SK-N-SH (cell line): ENCODE data around the gene IMPG2. TPM values are rescaled to one million over a fixed set of nuclear protein-coding genes. Genes with fewer than 3 reads are reported as not detected.

Experiments used
- CTCF ChIA-PET: fragments of 300-600, 350-600 bp; formaldehyde crosslinking; extraction: SDS; loops from one replicate; lab custom pipeline; 2021; lab: Yijun Ruan, JAX
- POLR2A ChIA-PET: fragments of 350-600 bp; sonication (Branson Sonifier 250); formaldehyde crosslinking; extraction: SDS; loops from one replicate; lab custom pipeline; 2020; ENCODE audit warnings: antibody characterized with exemption, inconsistent platforms; lab: Yijun Ruan, JAX
- DNase-seq: peaks from one replicate; pipeline ENCODE4 v3.0.0; 2012
- H2AFZ ChIP-seq: fragments of 200-600 bp; sonication (generic); 2 replicates; pipeline ENCODE4 v1.8.1; 2016; ENCODE audit warnings: antibody characterized with exemption, mild to moderate bottlenecking, low read depth
- H3F3A ChIP-seq: fragments of 200-600 bp; sonication (generic); replicated peaks from 2 replicates; pipeline ENCODE3; 2016; ENCODE audit warnings: antibody characterized with exemption, mild to moderate bottlenecking; ENCODE audit not compliant: insufficient read depth
- H3K27ac ChIP-seq, 2 experiments: fragments of 200-500 bp in 1 of 2; fragments of 200-600 bp in 1 of 2; sonication (Bioruptor generic) in 1 of 2; sonication (generic), shearing (Covaris generic) in 1 of 2; 2 replicates each; pipeline versions ENCODE4 v1.5.1 to v1.6.1; 2014 to 2016; ENCODE audit warnings: low read depth in 2 of 2, inconsistent platforms in 1 of 2, low read length in 1 of 2, mild to moderate bottlenecking in 1 of 2, mixed read lengths in 1 of 2
- H3K27me3 ChIP-seq: fragments of 200-600 bp; sonication (generic), shearing (Covaris generic); 2 replicates; pipeline ENCODE4 v1.6.1; 2016; ENCODE audit warnings: mixed run types; ENCODE audit not compliant: insufficient read depth
- H3K36me3 ChIP-seq, 2 experiments: fragments of 200-500 bp in 1 of 2; fragments of 200-600 bp in 1 of 2; sonication (Bioruptor generic) in 1 of 2; sonication (generic) in 1 of 2; replicated peaks in 1 of 2; 2 replicates each; pipeline versions ENCODE3 to v1.5.1; 2014 to 2016; ENCODE audit warnings: low read length in 1 of 2, mild to moderate bottlenecking in 1 of 2; ENCODE audit not compliant: insufficient read depth in 2 of 2, control insufficient read depth in 1 of 2
- H3K4me1 ChIP-seq, 2 experiments: fragments of 200-500 bp in 1 of 2; fragments of 200-600 bp in 1 of 2; sonication (Bioruptor generic) in 1 of 2; sonication (generic), shearing (Covaris generic) in 1 of 2; 2 replicates each; pipeline versions ENCODE4 v1.5.1 to v1.6.1; 2014 to 2016; ENCODE audit warnings: low read depth in 1 of 2, low read length in 1 of 2, mixed run types in 1 of 2; ENCODE audit not compliant: insufficient read depth in 2 of 2, control insufficient read depth in 1 of 2
- H3K4me2 ChIP-seq: fragments of 200-600 bp; sonication (generic), shearing (Covaris generic); 2 replicates; pipeline ENCODE4 v1.6.1; 2017; ENCODE audit warnings: mixed run types
- H3K4me3 ChIP-seq, 2 experiments: fragments of 200-500 bp in 1 of 2; fragments of 200-600 bp in 1 of 2; sonication (Bioruptor generic) in 1 of 2; sonication (generic), shearing (Covaris generic) in 1 of 2; 2 replicates each; pipeline versions ENCODE4 v1.5.1 to v1.8.1; 2014 to 2016; ENCODE audit warnings: low read depth in 2 of 2, inconsistent platforms in 1 of 2, low read length in 1 of 2, mild to moderate bottlenecking in 1 of 2, mixed read lengths in 1 of 2, moderate library complexity in 1 of 2
- H3K79me2 ChIP-seq: fragments of 200-600 bp; sonication (generic); 2 replicates; pipeline ENCODE4 v1.8.1; 2017; ENCODE audit warnings: mild to moderate bottlenecking; ENCODE audit not compliant: insufficient read depth
- H3K9ac ChIP-seq: fragments of 200-600 bp; sonication (generic); 2 replicates; pipeline ENCODE4 v1.6.1; 2017; ENCODE audit warnings: mixed run types
- H3K9me2 ChIP-seq: fragments of 200-600 bp; sonication (generic); 2 replicates; pipeline ENCODE4 v1.6.1; 2017; ENCODE audit warnings: mixed run types
- H3K9me3 ChIP-seq: fragments of 200-600 bp; sonication (generic); 2 replicates; pipeline ENCODE4 v1.6.1; 2017; ENCODE audit warnings: mixed run types, mild to moderate bottlenecking, moderate library complexity
- H4K20me1 ChIP-seq: fragments of 200-600 bp; sonication (generic); 2 replicates; pipeline ENCODE4 v1.6.1; 2017; ENCODE audit warnings: mild to moderate bottlenecking, mixed run types; ENCODE audit not compliant: insufficient read depth
- EZH2phosphoT487 ChIP-seq: fragments of 200-600 bp; sonication (generic); IDR thresholded peaks from 2 replicates; pipeline ENCODE4 v1.6.1; 2017; ENCODE audit warnings: low read depth, mixed run types, mild to moderate bottlenecking, antibody characterized with exemption, moderate library complexity, borderline replicate concordance
- FOSL2 ChIP-seq: IDR thresholded peaks from 2 replicates; pipeline ENCODE4 v1.4.0; 2012; ENCODE audit warnings: low read depth, mild to moderate bottlenecking, moderate library complexity, borderline replicate concordance
- FOXJ3 ChIP-seq: sonication (generic); formaldehyde crosslinking; IDR thresholded peaks from 2 replicates; pipeline ENCODE4 v1.5.1; 2020; ENCODE audit warnings: mild to moderate bottlenecking, missing genetic modification reagents
- MEF2A ChIP-seq: IDR thresholded peaks from 2 replicates; pipeline ENCODE4 v1.4.0; 2012; ENCODE audit warnings: low read depth, borderline replicate concordance
- MXI1 ChIP-seq: IDR thresholded peaks from 2 replicates; pipeline ENCODE4 v1.6.1; 2012; ENCODE audit warnings: mild to moderate bottlenecking, low read depth, low read length, improper control_type of control experiment
- NFIC ChIP-seq: IDR thresholded peaks from 2 replicates; pipeline ENCODE4 v1.4.0; 2012; ENCODE audit warnings: borderline replicate concordance
- POLR2AphosphoS5 ChIP-seq: IDR thresholded peaks from 2 replicates; pipeline ENCODE4 v1.6.1; 2012; ENCODE audit warnings: low read depth, low read length
- RCOR1 ChIP-seq: fragments of 150-350 bp; IDR thresholded peaks from 2 replicates; pipeline ENCODE4 v1.6.1; 2017; ENCODE audit warnings: antibody characterized with exemption, low read length
- RFX5 ChIP-seq: IDR thresholded peaks from 2 replicates; pipeline ENCODE4 v1.6.1; 2012; ENCODE audit warnings: mild to moderate bottlenecking, improper control_type of control experiment, low read length
- RXRA ChIP-seq: IDR thresholded peaks from 2 replicates; pipeline ENCODE4 v1.4.0; 2012; ENCODE audit warnings: low read depth, mild to moderate bottlenecking, borderline replicate concordance
- SIN3A ChIP-seq: IDR thresholded peaks from 2 replicates; pipeline ENCODE4 v1.6.1; 2012; ENCODE audit warnings: low read depth, mild to moderate bottlenecking, low read length, moderate library complexity, borderline replicate concordance
- SMC3 ChIP-seq: IDR thresholded peaks from 2 replicates; pipeline ENCODE4 v1.6.1; 2012; ENCODE audit warnings: low read depth, low read length, improper control_type of control experiment
- TAF1 ChIP-seq: IDR thresholded peaks from 2 replicates; pipeline ENCODE4 v1.6.1; 2012; ENCODE audit warnings: low read depth, mild to moderate bottlenecking, low read length, moderate library complexity, borderline replicate concordance
- YY1 ChIP-seq: IDR thresholded peaks from 2 replicates; pipeline ENCODE4 v1.4.0; 2012; ENCODE audit warnings: low read depth, mild to moderate bottlenecking
- ZBTB33 ChIP-seq: IDR thresholded peaks from 2 replicates; pipeline ENCODE4 v1.4.0; 2012; ENCODE audit warnings: low read depth, borderline replicate concordance
- WGBS: methylation state at CpG from one replicate; pipeline ENCODE4 v1.1.6; 2017; ENCODE audit warnings: low lambda C conversion rate; 5-methylcytosine and 5-hydroxymethylcytosine counted together
- polyA plus RNA-seq, 3 experiments: library from polyadenylated mRNA; depleted of rRNA; stranded (reverse); fragments of >200 nt; gene quantifications; 2 replicates each; pipeline ENCODE4 v1.2.3, GENCODE V29; 2012
- TF ChIP-seq, protein P1 (sequence below): fragments of 150-350 bp; IDR thresholded peaks from 2 replicates; pipeline ENCODE4 v1.6.1; 2017; ENCODE audit warnings: antibody characterized with exemption, low read length, low read depth, borderline replicate concordance
- TF ChIP-seq, protein P2 (sequence below): IDR thresholded peaks from 2 replicates; pipeline ENCODE4 v1.6.1; 2012; ENCODE audit warnings: mild to moderate bottlenecking, low read depth, low read length, moderate library complexity
- TF ChIP-seq, protein P3 (sequence below): fragments of 200-600 bp; sonication (generic); IDR thresholded peaks from 2 replicates; pipeline ENCODE4 v1.6.1; 2017; ENCODE audit warnings: antibody characterized with exemption, mild to moderate bottlenecking, moderate library complexity

Gene IMPG2
- polyA plus RNA-seq, 1 of the 3 experiments (the other 2 are of a cell fraction) = 0.03 TPM

DNA sequence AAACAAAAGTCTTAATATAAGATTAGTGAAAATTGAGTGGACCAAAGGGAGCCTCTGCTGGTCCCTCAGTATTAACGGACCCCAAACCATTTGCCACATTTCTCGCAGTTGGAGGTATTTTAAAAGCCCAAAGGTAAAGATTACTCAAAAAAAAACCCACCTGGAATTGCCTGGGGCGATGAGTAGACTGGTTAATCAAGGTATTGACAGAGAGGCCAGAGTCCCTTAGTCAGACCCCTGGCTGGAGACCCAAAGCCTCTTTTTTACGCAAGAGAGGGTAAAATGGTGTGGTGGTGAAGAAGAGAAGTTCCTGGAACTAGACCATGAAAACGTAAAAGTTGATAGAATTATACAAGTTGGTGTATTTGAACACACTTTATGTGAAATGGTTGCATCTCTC lies 137.2 kb downstream of the IMPG2 start:
- H3K9ac ChIP-seq = no peak overlapping the region
- H3K9me2 ChIP-seq = no peaks in the 10 kb centered on the region
- TF ChIP-seq RFX5 (no peak), TAF1 (no peak), MXI1 (no peak), RCOR1 (no peak), NFIC (no peak), RXRA (no peak), MEF2A (no peak), FOSL2 (no peak), POLR2AphosphoS5 (no peak), YY1 (no peak), SMC3 (no peak), EZH2phosphoT487 (no peak), SIN3A (no peak), ZBTB33 (no peak), FOXJ3 (CRISPR knock-in tag) (no peak)
- TF ChIP-seq, protein P1, sequence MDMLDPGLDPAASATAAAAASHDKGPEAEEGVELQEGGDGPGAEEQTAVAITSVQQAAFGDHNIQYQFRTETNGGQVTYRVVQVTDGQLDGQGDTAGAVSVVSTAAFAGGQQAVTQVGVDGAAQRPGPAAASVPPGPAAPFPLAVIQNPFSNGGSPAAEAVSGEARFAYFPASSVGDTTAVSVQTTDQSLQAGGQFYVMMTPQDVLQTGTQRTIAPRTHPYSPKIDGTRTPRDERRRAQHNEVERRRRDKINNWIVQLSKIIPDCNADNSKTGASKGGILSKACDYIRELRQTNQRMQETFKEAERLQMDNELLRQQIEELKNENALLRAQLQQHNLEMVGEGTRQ = no peak
- TF ChIP-seq, protein P2, sequence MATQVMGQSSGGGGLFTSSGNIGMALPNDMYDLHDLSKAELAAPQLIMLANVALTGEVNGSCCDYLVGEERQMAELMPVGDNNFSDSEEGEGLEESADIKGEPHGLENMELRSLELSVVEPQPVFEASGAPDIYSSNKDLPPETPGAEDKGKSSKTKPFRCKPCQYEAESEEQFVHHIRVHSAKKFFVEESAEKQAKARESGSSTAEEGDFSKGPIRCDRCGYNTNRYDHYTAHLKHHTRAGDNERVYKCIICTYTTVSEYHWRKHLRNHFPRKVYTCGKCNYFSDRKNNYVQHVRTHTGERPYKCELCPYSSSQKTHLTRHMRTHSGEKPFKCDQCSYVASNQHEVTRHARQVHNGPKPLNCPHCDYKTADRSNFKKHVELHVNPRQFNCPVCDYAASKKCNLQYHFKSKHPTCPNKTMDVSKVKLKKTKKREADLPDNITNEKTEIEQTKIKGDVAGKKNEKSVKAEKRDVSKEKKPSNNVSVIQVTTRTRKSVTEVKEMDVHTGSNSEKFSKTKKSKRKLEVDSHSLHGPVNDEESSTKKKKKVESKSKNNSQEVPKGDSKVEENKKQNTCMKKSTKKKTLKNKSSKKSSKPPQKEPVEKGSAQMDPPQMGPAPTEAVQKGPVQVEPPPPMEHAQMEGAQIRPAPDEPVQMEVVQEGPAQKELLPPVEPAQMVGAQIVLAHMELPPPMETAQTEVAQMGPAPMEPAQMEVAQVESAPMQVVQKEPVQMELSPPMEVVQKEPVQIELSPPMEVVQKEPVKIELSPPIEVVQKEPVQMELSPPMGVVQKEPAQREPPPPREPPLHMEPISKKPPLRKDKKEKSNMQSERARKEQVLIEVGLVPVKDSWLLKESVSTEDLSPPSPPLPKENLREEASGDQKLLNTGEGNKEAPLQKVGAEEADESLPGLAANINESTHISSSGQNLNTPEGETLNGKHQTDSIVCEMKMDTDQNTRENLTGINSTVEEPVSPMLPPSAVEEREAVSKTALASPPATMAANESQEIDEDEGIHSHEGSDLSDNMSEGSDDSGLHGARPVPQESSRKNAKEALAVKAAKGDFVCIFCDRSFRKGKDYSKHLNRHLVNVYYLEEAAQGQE = no peak
- TF ChIP-seq, protein P3, sequence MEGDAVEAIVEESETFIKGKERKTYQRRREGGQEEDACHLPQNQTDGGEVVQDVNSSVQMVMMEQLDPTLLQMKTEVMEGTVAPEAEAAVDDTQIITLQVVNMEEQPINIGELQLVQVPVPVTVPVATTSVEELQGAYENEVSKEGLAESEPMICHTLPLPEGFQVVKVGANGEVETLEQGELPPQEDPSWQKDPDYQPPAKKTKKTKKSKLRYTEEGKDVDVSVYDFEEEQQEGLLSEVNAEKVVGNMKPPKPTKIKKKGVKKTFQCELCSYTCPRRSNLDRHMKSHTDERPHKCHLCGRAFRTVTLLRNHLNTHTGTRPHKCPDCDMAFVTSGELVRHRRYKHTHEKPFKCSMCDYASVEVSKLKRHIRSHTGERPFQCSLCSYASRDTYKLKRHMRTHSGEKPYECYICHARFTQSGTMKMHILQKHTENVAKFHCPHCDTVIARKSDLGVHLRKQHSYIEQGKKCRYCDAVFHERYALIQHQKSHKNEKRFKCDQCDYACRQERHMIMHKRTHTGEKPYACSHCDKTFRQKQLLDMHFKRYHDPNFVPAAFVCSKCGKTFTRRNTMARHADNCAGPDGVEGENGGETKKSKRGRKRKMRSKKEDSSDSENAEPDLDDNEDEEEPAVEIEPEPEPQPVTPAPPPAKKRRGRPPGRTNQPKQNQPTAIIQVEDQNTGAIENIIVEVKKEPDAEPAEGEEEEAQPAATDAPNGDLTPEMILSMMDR = no peak
- no peak overlapping the region for H3K4me2 ChIP-seq
- H3K4me3 ChIP-seq = no peak overlapping the region
- H3K36me3 ChIP-seq = no peaks in the 10 kb centered on the region
- no peaks in the 10 kb centered on the region for H3F3A ChIP-seq
- H4K20me1 ChIP-seq = no peaks in the 10 kb centered on the region
- H3K79me2 ChIP-seq = no peaks in the 10 kb centered on the region
- no peaks in the 10 kb centered on the region for H3K9me3 ChIP-seq
- 91% methylated on average over 5 of the region's 5 CpGs for WGBS
- no peak overlapping the region for H2AFZ ChIP-seq
- no peaks in the 10 kb centered on the region for H3K27me3 ChIP-seq
- no peak for DNase-seq
- ChIA-PET POLR2A (no interaction called here), CTCF (interaction anchor here (2.2 kb wide), 1 partner anchor 13 kb away, joined by 12 read pairs; no protein-coding TSS in a partner anchor)
- H3K27ac ChIP-seq = no peak overlapping the region
- peaks cover 0 to 6% of the 10 kb centered on the region in 2 experiments; a peak in 2 of 4 replicates for H3K4me1 ChIP-seq
